ENCODE data around the gene RERE.

Gene RERE

DNA sequence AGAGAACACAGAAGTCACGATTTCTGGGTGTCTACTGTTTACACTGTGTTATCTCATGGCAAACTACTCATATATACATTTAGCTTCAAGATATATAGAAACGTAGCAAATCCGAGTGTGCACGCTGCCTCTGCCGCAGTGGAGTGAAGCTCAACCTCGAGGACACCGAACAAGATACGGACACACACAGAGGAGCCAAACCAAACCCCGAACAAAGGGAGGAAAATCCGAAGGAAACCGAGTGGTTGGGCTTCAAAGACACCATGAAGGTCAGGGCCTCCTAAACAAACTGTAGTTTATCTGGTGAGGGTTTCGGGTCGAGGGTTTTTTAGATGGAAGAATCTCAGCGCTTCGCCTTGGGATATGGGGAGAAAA, 465.0 kb downstream of the RERE start:
- DNase-seq (ENCODE audit: low read depth in 2 of 2) = no peak

DNA sequence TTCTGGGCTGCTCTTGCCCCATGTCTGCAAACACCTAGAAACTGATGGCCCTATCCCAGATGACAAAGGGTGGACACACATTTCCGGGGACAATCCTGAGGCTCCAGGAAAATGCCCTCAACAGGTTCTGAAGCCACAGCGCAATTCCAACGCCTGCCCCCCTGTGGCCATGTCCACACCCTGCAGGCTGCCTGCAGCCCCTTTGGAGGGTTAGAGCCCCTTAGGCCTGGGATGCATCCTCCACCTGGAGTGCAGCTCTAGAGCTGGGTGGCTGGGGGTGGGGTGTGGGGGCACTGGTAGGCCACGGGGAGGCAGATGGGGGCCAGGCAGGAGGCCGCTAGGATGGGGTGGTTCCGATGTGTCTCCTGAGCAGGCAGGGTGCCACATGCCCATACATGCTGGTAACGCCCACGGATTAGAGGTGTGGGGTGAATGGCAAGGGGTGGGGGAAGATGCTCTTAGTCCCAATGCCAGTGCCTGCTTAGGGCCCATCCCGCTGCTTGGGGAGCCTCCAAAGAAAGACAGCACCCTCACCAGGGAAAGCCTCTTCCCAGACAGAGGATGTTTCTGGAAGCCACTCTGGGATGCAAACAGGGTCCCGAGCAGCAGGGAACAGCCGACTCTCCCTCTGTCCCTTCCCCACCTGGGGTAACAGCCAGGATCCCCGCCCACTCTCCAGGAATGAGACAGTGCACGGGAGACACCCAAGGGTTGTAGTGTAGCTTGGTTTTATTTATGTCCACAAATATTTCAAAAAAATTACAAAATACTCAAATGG, 465.6 kb downstream of the RERE start:
- no peak for DNase-seq (ENCODE audit: low read depth in 2 of 2)

- no peak for DNase-seq (ENCODE audit: low read depth in 2 of 2)
These were observed 466.3 kb downstream of the RERE start for GRCh38 chr1:8350914-8351684.

DNA sequence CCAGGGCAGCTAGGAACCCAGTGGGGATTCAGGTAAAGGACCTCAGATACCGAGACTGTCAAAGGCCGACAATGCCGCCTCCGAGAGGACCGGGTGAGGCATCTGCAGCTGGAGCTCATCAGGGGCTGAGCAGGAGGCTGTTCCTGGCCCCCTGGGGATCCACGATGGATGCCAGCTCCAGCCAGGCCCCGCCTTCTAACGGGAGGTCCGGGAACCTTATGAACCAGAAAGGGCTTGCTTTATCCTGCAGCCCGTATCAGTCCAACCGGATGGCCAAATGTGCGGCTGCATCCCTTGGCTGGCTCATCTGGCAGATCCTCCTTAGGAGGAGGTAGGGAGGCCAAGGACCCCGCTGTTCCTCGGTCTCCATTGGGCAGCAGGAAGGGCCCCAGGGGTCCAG, 467.5 kb downstream of the RERE start:
- no peak for DNase-seq (ENCODE audit: low read depth in 2 of 2)

DNA sequence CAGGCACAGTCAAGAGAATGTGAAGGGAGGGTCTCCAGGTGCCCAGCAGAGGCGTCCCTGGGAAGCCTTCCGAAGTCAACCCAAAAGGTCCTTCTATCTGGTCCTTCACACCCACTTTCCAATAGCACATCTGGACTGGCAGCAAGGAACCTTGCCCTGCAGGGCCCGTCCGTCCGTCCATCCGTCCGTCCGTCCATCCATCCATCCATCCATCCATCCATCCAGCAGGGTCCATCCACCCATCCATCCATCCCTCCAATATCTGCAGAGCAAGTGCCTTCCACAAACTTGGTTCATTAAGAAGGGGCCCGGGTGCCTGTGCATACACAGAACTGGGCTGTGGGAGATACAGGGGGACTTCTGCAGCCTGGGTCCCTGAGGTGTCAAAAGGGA, 468.0 kb downstream of the RERE start:
- no peak for DNase-seq (ENCODE audit: low read depth in 2 of 2)

DNA sequence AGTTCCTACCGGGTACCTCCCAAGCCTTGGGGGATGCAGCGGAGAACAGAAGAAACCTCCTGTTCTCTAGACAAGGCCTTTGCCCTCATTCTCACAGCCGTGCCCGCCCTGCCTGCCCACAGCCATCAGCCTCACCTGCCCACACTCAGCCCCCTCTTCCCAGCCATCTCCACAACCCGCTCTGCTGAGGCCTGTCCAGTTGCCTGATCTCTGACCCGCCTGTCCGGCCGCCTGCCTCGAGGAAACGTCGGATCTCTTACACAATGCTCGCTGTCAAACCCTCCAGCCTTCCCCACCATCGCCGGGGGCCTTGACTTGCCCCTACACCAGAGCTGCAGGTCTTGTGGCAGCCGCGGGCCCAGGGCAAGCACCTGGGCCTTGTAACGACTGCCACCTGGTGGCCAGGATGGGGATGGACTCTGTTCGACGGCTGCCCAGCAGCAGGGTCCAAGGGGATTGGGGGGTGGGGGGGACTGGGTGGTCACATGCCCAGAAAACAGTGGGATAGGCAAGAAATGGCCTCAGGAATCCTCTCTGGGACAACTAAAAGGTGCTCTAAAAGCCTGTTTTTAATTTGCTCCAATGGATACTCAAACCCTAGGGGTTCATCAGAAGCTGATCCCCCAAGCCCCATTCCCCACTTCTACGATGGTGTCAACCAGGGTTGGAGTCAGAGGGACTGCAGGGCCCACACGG, 468.5 kb downstream of the RERE start:
- DNase-seq (ENCODE audit: low read depth in 2 of 2) = peak; percentile 13 to 17

DNA sequence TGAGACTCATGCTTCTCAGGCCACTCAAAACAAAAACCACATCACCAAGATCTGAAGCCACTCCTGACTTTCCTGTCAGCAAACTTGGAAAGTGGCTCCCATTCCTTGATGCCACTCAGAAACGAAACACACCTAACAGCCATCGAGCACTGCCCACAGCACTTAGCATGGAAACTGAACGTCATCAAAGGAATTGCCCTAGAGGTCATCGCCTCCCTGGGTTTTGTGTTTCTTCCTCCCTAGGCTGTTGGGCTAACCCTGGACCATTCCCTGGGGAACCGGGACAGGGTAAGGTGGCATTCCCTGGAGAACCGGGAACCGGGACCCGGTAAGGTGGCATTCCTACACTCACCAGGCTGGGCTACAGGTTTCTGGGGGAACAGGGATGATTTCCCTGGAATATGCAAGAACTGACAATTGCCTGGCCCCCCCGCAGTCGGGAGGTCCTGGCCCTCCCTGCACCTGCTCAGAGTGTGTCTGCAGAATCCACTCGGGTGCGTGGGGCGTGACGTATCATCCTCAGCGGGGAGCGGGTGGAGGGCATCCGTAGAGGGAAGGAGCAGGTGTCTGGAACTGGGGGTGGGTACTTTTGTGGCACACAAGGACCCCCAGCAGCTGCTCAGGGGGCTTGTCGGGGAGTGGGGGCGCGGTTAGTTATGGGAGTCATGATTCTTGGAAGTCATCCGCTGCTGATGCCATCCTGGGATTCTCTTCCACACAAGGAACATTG, 469.2 kb downstream of the RERE start:
- DNase-seq (ENCODE audit: low read depth in 2 of 2) = no peak

GRCh38 chr1:8347635-8348034, 469.8 kb downstream of the RERE start:
- no peak for DNase-seq (ENCODE audit: low read depth in 2 of 2)

- no peak for DNase-seq (ENCODE audit: low read depth in 2 of 2)
These were observed 471.6 kb downstream of the RERE start for GRCh38 chr1:8345621-8346415.

GRCh38 chr1:8344893-8345507, 472.4 kb downstream of the RERE start:
- DNase-seq (ENCODE audit: low read depth in 2 of 2) = no peak

- peak; percentile 80 to 82 for DNase-seq (ENCODE audit: low read depth in 2 of 2)
These were observed 473.9 kb downstream of the RERE start for GRCh38 chr1:8343464-8344001.

- no peak for DNase-seq (ENCODE audit: low read depth in 2 of 2)
These were observed 474.4 kb downstream of the RERE start for GRCh38 chr1:8343044-8343443.

DNA sequence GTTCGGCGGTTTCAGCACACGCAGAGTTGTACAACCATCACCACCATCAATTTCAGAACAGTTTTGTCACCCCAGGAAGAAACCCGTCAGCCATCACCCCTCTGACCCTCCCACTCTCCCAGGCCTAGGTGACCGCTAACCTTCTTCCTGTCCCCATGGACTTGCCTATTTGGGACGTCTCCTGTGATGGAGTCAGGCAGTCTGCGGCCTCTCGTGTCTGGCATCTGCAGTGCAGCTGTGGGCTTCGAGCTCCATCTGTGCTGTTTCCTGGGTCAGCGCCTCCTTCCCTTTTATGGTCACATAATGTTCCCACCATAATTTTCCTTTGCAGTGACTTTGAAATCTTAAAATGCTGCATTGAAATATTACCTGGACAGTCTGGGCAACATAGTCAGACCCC, 475.1 kb downstream of the RERE start:
- peak; percentile 26 to 34 for DNase-seq (ENCODE audit: low read depth in 2 of 2)

GRCh38 chr1:8340448-8340847, 477.0 kb downstream of the RERE start:
- no peak for DNase-seq (ENCODE audit: low read depth in 2 of 2)

GRCh38 chr1:8339203-8339600, 478.2 kb downstream of the RERE start:
- DNase-seq (ENCODE audit: low read depth in 2 of 2) = no peak

- DNase-seq (ENCODE audit: low read depth in 2 of 2) = no peak
These were observed 478.8 kb downstream of the RERE start for GRCh38 chr1:8338526-8339202.

GRCh38 chr1:8337776-8338525, 479.5 kb downstream of the RERE start:
- no peak for DNase-seq (ENCODE audit: low read depth in 2 of 2)

- DNase-seq (ENCODE audit: low read depth in 2 of 2) = no peak
These were observed 482.2 kb downstream of the RERE start for GRCh38 chr1:8335246-8335645.
